Muscle of arm (tissue), 12 donors: ENCODE data around the gene PAQR8. TPM values are rescaled to one million over a fixed set of nuclear protein-coding genes. Genes with fewer than 3 reads are reported as not detected.

ENCODE experiments used
- DNase-seq: peaks from one replicate; pipeline ENCODE4 v3.0.0-alpha.2; 2013
- polyA plus RNA-seq, 12 donors: library from polyadenylated mRNA; unstranded; fragments of 120-200 nt; gene quantifications; one replicate each; pipeline ENCODE4 v1.2.1, GENCODE V29; 2013; ENCODE audit not compliant: insufficient read length in 12 of 12

PAQR8 gene
- polyA plus RNA-seq, 12 donors, result 4.4 to 12.8 (median 6.7) TPM; not detected in 1

DNA sequence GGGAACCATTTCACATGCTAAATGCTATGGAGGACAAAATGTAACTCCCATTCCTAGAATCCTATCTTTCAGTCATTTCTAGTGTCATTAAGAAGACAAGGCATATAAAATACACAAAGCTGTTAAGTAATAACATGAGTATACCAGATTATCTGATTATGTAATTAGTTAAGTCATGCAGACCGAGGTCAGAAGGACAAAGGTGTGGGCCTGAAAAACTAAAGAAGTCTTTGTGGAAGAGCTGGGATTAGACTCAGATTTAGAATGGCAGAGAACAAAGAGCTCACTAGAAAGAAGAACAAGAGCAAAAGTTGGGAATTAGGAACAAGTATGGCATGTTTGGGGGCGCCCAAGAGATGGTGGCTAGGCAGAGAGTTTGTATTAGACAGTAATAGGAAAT is 95.1 kb downstream of the PAQR8 start:
- no peak for DNase-seq

Other genes with a start within 250 kb of the PAQR8 start
- not detected for gene IL17A, start 175.8 kb upstream of the PAQR8 start, polyA plus RNA-seq
- gene IL17F, start 117.7 kb upstream of the PAQR8 start, polyA plus RNA-seq, result not detected
- gene MCM3, start 77.4 kb upstream of the PAQR8 start, polyA plus RNA-seq, result 10 to 100 TPM in 11 of 12 donors, not detected in 1; 35.7 to 63.8 (median 44.9) TPM
- 10 to 100 TPM in 11 of 12 donors, not detected in 1; 14.4 to 72.6 (median 23.4) TPM for gene EFHC1, start 58.2 kb downstream of the PAQR8 start, polyA plus RNA-seq
- 10 to 100 TPM; 17.9 to 80.0 (median 26.3) TPM for gene TRAM2, start 214.9 kb downstream of the PAQR8 start, polyA plus RNA-seq